SK-N-SH treated with all-trans-retinoic acid at 6 μM for 48 hours (cell line): Measurements from ENCODE around the gene CLIC1.
A peak's percentile ranks its signal among the peaks of the same experiment; 100 is the strongest.

Source experiments
- ATAC-seq: fragments of 200-7000 bp; cut with Tn5 transposase; 3 replicates; pipeline ENCODE4 v1.9.1; 2020; ENCODE audit warnings: mild to moderate bottlenecking, moderate library complexity
- ARNTL ChIP-seq: fragments of 450-650 bp; formaldehyde crosslinking; IDR thresholded peaks from 2 replicates; pipeline ENCODE4 v1.5.0; 2020; ENCODE audit warnings: low read depth, mild to moderate bottlenecking, moderate library complexity, borderline replicate concordance
- BACH2 ChIP-seq: fragments of 250-450 bp; sonication (Bioruptor Pico); IDR thresholded peaks from 2 replicates; pipeline ENCODE4 v1.9.0; 2021; ENCODE audit warnings: mild to moderate bottlenecking, borderline replicate concordance
- CREB5 ChIP-seq: fragments of 250-450 bp; sonication (Bioruptor Pico); IDR thresholded peaks from 2 replicates; pipeline ENCODE4 v1.5.1; 2020; ENCODE audit warnings: low read depth, mild to moderate bottlenecking, moderate library complexity
- CSRNP3 ChIP-seq: fragments of 250-450 bp; sonication (Bioruptor Pico); IDR thresholded peaks from 2 replicates; pipeline ENCODE4 v1.5.1; 2021; ENCODE audit warnings: mild to moderate bottlenecking, moderate library complexity
- ISL1 ChIP-seq: fragments of 250-450 bp; sonication (Bioruptor Pico); IDR thresholded peaks from 2 replicates; pipeline ENCODE4 v2.1.2; 2022; ENCODE audit warnings: mild to moderate bottlenecking, moderate library complexity
- OSR1 ChIP-seq: fragments of 250-450 bp; sonication (Bioruptor Pico); IDR thresholded peaks from 2 replicates; pipeline ENCODE4 v1.8.0; 2022; ENCODE audit warnings: moderate library complexity, mild to moderate bottlenecking, inconsistent platforms
- PATZ1 ChIP-seq: fragments of 250-450 bp; sonication (Bioruptor Pico); IDR thresholded peaks from 2 replicates; pipeline ENCODE4 v1.8.0; 2020; ENCODE audit warnings: mild to moderate bottlenecking, moderate library complexity, borderline replicate concordance
- POU6F1 ChIP-seq: fragments of 250-450 bp; sonication (Bioruptor Pico); IDR thresholded peaks from 2 replicates; pipeline ENCODE4 v1.8.0; 2021; ENCODE audit warnings: low read depth, mild to moderate bottlenecking, moderate library complexity, borderline replicate concordance
- SNAI2 ChIP-seq: fragments of 250-450 bp; sonication (Bioruptor Pico); IDR thresholded peaks from 2 replicates; pipeline ENCODE4 v1.5.0; 2020; ENCODE audit warnings: mild to moderate bottlenecking, moderate library complexity
- TCF4 ChIP-seq: fragments of 250-450 bp; sonication (Bioruptor Pico); IDR thresholded peaks from 2 replicates; pipeline ENCODE4 v1.8.0; 2021; ENCODE audit warnings: mild to moderate bottlenecking, moderate library complexity, borderline replicate concordance
- TOX ChIP-seq: fragments of 250-450 bp; sonication (Bioruptor Pico); IDR thresholded peaks from 2 replicates; pipeline ENCODE4 v1.8.0; 2021; ENCODE audit warnings: mild to moderate bottlenecking, moderate library complexity, borderline replicate concordance
- TSHZ2 ChIP-seq: fragments of 250-450 bp; sonication (Bioruptor Pico); IDR thresholded peaks from 2 replicates; pipeline ENCODE4 v1.5.0; 2020; ENCODE audit warnings: mild to moderate bottlenecking, moderate library complexity
- ZC3H10 ChIP-seq: fragments of 250-450 bp; sonication (Bioruptor Pico); IDR thresholded peaks from 2 replicates; pipeline ENCODE4 v1.5.1; 2021; ENCODE audit warnings: mild to moderate bottlenecking, moderate library complexity
- ZFP3 ChIP-seq: fragments of 250-450 bp; sonication (Bioruptor Pico); IDR thresholded peaks from 2 replicates; pipeline ENCODE4 v1.5.0; 2020; ENCODE audit warnings: mild to moderate bottlenecking, moderate library complexity
- ZFP30 ChIP-seq: fragments of 450-650 bp; formaldehyde crosslinking; IDR thresholded peaks from 2 replicates; pipeline ENCODE4 v1.5.0; 2022; ENCODE audit warnings: mild to moderate bottlenecking, moderate library complexity
- ZNF565 ChIP-seq: fragments of 450-650 bp; formaldehyde crosslinking; conservative IDR thresholded peaks from 2 replicates; pipeline ENCODE4 v1.5.0; 2020; ENCODE audit warnings: low read depth, mild to moderate bottlenecking, moderate library complexity
- ZNF70 ChIP-seq: fragments of 450-650 bp; formaldehyde crosslinking; IDR thresholded peaks from 2 replicates; pipeline ENCODE4 v1.5.0; 2020; ENCODE audit warnings: mild to moderate bottlenecking, moderate library complexity
- ZNF8 ChIP-seq: fragments of 450-650 bp; formaldehyde crosslinking; IDR thresholded peaks from 2 replicates; pipeline ENCODE4 v1.5.0; 2020; ENCODE audit warnings: mild to moderate bottlenecking, moderate library complexity

Gene CLIC1

DNA sequence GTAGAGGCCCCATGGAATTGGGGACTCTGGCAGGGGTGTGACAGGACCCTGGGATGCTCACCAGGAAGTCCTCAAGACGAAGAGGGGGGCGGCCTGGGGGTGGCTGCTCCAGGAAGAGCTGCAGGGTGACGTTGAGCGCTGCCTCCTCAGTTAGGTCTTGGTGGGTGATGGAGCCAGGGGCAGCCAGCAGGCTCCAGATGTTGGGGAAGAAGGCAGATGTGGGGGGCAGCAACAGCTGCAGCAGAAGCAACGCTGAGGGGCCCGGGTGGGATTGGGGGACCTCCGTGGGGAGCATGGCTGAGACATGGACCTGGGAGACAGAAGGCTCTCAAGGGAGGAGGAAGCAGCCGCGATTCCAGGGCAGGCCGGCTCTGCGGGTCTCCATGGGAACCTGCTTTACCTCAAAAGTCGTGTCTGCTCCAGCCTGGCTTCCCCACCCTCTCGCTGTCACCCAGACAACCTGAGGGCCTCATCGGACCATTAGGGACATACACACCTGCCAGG lies 40.2 kb upstream of the CLIC1 start:
- TF ChIP-seq ARNTL (CRISPR knock-in tag): no peak
- ATAC-seq: peak; percentile 19

GRCh38 chr6:31775633-31776484 lies 39.5 kb upstream of the CLIC1 start:
- ATAC-seq: no peak
- TF ChIP-seq ZNF565 (CRISPR knock-in tag): no peak
- TF ChIP-seq, all 23 proteins: peak for 0

DNA sequence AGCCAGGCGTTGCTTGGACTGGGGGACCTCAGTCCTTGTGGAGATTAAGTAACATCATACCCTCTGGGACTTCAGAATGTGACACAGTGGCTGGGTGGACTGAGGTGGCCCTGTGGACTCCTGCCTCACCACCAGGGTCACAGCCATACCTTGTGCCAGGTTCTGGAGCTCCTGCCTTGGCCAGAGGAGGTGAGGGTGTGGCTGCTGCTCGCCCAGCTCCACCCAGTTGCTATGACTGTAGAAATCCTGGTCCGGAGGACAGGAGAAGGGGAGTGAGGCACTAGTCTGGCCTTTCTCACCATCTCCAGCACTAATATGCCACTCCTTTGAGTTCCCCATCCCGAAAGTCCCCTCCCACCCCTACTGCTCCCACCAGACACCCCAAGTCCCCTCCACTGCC lies 38.9 kb upstream of the CLIC1 start:
- ATAC-seq: no peak
- TF ChIP-seq PATZ1 (CRISPR knock-in tag): no peak
- no peak for TF ChIP-seq OSR1 (CRISPR knock-in tag)
- TF ChIP-seq TOX (CRISPR knock-in tag): no peak
- TF ChIP-seq ZC3H10 (CRISPR knock-in tag): no peak
- no peak for TF ChIP-seq ZFP3
- TF ChIP-seq SNAI2 (CRISPR knock-in tag): no peak
- no peak for TF ChIP-seq CREB5 (CRISPR knock-in tag)
- no peak for TF ChIP-seq BACH2
- TF ChIP-seq ISL1 (CRISPR knock-in tag): no peak
- no peak for TF ChIP-seq POU6F1 (CRISPR knock-in tag)
- no peak for TF ChIP-seq ZNF565 (CRISPR knock-in tag)
- no peak for TF ChIP-seq TCF4

- TF ChIP-seq TSHZ2: no peak
- TF ChIP-seq ZC3H10 (CRISPR knock-in tag): no peak
- TF ChIP-seq POU6F1 (CRISPR knock-in tag): no peak
- no peak for TF ChIP-seq TOX (CRISPR knock-in tag)
- no peak for TF ChIP-seq ZNF565 (CRISPR knock-in tag)
- no peak for TF ChIP-seq CSRNP3 (CRISPR knock-in tag)
- no peak for TF ChIP-seq ZFP3
- TF ChIP-seq ZNF8: no peak
- TF ChIP-seq ZNF70: no peak
- no peak for TF ChIP-seq BACH2
- no peak for TF ChIP-seq ARNTL (CRISPR knock-in tag)
- TF ChIP-seq ISL1 (CRISPR knock-in tag): no peak
- no peak for TF ChIP-seq ZFP30 (CRISPR knock-in tag)
- no peak for ATAC-seq
These were observed 35.6 kb upstream of the CLIC1 start for GRCh38 chr6:31771992-31772358.
